ENCODE measurements around the gene CENPM. TPM values are rescaled to one million over a fixed set of nuclear protein-coding genes. Genes with fewer than 3 reads are reported as not detected.
"Not testable (repeated sequence)": the region's sequence is repeated elsewhere in the genome, so short reads cannot be mapped to it uniquely, and the experiment has no call there.

Gene CENPM
- polyA plus RNA-seq, 4 donors: 10.3 to 15.6 (median 11.6) TPM

- DNase-seq (ENCODE audit: low read depth in 4 of 4, low spot score in 3 of 4): no peak
These were observed 19.8 kb upstream of the CENPM start for GRCh38 chr22:41966607-41967240.

GRCh38 chr22:41966225-41966606 is 19.3 kb upstream of the CENPM start:
- DNase-seq (ENCODE audit: low read depth in 4 of 4, low spot score in 3 of 4): no peak

GRCh38 chr22:41964112-41964491 is 17.1 kb upstream of the CENPM start:
- no peak for DNase-seq (ENCODE audit: low read depth in 4 of 4, low spot score in 3 of 4)

- DNase-seq (ENCODE audit: low read depth in 4 of 4, low spot score in 3 of 4): no peak
These were observed 16.6 kb upstream of the CENPM start for GRCh38 chr22:41963453-41964111.

GRCh38 chr22:41957941-41958556 is 11.1 kb upstream of the CENPM start:
- DNase-seq (ENCODE audit: low read depth in 4 of 4, low spot score in 3 of 4): no peak

GRCh38 chr22:41952713-41953112 is 5.8 kb upstream of the CENPM start:
- no peak for DNase-seq (ENCODE audit: low read depth in 4 of 4, low spot score in 3 of 4)

- no peak for DNase-seq (ENCODE audit: low read depth in 4 of 4, low spot score in 3 of 4)
These were observed 5.0 kb upstream of the CENPM start, which contains the start of gene SMIM45 for GRCh38 chr22:41951898-41952474. Gene SMIM45 (plus strand): TSS chr22:41952150.

- DNase-seq (ENCODE audit: low read depth in 4 of 4, low spot score in 3 of 4): no peak
These were observed 2.5 kb upstream of the CENPM start for GRCh38 chr22:41949297-41949965.

GRCh38 chr22:41948928-41949296 is 2.0 kb upstream of the CENPM start:
- not testable (repeated sequence) for DNase-seq (ENCODE audit: low read depth in 4 of 4, low spot score in 3 of 4)

GRCh38 chr22:41948142-41948541 is 1.2 kb upstream of the CENPM start:
- DNase-seq (ENCODE audit: low read depth in 4 of 4, low spot score in 3 of 4): no peak

GRCh38 chr22:41947424-41948080 is 600 bp upstream of the CENPM start:
- no peak for DNase-seq (ENCODE audit: low read depth in 4 of 4, low spot score in 3 of 4)

- DNase-seq (ENCODE audit: low read depth in 4 of 4, low spot score in 3 of 4): no peak
These were observed 3.2 kb downstream of the CENPM start for GRCh38 chr22:41943661-41944209.

GRCh38 chr22:41940832-41941765 is 5.9 kb downstream of the CENPM start:
- peak in 2 of 4 donors; percentile 52 to 54 for DNase-seq (ENCODE audit: low read depth in 4 of 4, low spot score in 3 of 4)

GRCh38 chr22:41939981-41940831 is 6.7 kb downstream of the CENPM start:
- no peak for DNase-seq (ENCODE audit: low read depth in 4 of 4, low spot score in 3 of 4)

- DNase-seq (ENCODE audit: low read depth in 4 of 4, low spot score in 3 of 4): no peak
These were observed 10.1 kb downstream of the CENPM start for GRCh38 chr22:41936894-41937169.

GRCh38 chr22:41935509-41935908 is 11.4 kb downstream of the CENPM start:
- no peak for DNase-seq (ENCODE audit: low read depth in 4 of 4, low spot score in 3 of 4)

- no peak for DNase-seq (ENCODE audit: low read depth in 4 of 4, low spot score in 3 of 4)
These were observed 12.0 kb downstream of the CENPM start for GRCh38 chr22:41935015-41935351.

GRCh38 chr22:41934284-41935014 is 12.5 kb downstream of the CENPM start:
- no peak for DNase-seq (ENCODE audit: low read depth in 4 of 4, low spot score in 3 of 4)
